HepG2 (cell line): ENCODE data around the gene NDOR1. TPM values are rescaled to one million over a fixed set of nuclear protein-coding genes. Genes with fewer than 3 reads are reported as not detected.

Experiments used
- FOXK2 ChIP-seq: fragments of 450-650 bp; IDR thresholded peaks from 2 replicates; pipeline ENCODE4 v1.6.1; 2016
- HNF4A ChIP-seq: sonication (generic); formaldehyde crosslinking; IDR thresholded peaks from 2 replicates; pipeline ENCODE4 v1.4.0; 2020; ENCODE audit warnings: missing genetic modification reagents
- KDM1A ChIP-seq: IDR thresholded peaks from 2 replicates; pipeline ENCODE4 v1.6.1; 2016; ENCODE audit warnings: missing compliant biosample characterization
- LBX2 ChIP-seq: sonication (generic); formaldehyde crosslinking; IDR thresholded peaks from 2 replicates; pipeline ENCODE4 v1.5.0; 2020; ENCODE audit warnings: missing genetic modification reagents, mild to moderate bottlenecking, borderline replicate concordance
- NKX3-1 ChIP-seq: sonication (generic); formaldehyde crosslinking; IDR thresholded peaks from 2 replicates; pipeline ENCODE4 v1.5.0; 2020; ENCODE audit warnings: missing genetic modification reagents
- TCF7 ChIP-seq: sonication (generic); IDR thresholded peaks from 2 replicates; pipeline ENCODE4 v1.6.1; 2016; ENCODE audit warnings: antibody characterized with exemption, low read depth
- WIZ ChIP-seq: sonication (generic); formaldehyde crosslinking; IDR thresholded peaks from 2 replicates; pipeline ENCODE4 v1.5.1; 2020; ENCODE audit warnings: mild to moderate bottlenecking, missing genetic modification reagents
- ZBTB40 ChIP-seq, 2 experiments: fragments of 450-650 bp in 1 of 2; sonication (generic) in 1 of 2; formaldehyde crosslinking in 1 of 2; IDR thresholded peaks; 2 replicates each; pipeline versions ENCODE4 v1.6.1 to v1.8.0; 2016 to 2022; ENCODE audit warnings: antibody characterized with exemption in 1 of 2, mild to moderate bottlenecking in 1 of 2, missing genetic modification reagents in 1 of 2
- ZFP62 ChIP-seq: sonication (generic); formaldehyde crosslinking; IDR thresholded peaks from 2 replicates; pipeline ENCODE4 v1.4.0; 2020; ENCODE audit warnings: missing genetic modification reagents
- ZNF597 ChIP-seq: sonication (generic); formaldehyde crosslinking; IDR thresholded peaks from 2 replicates; pipeline ENCODE4 v1.5.0; 2020; ENCODE audit warnings: missing genetic modification reagents
- ZNF772 ChIP-seq: sonication (generic); formaldehyde crosslinking; IDR thresholded peaks from 2 replicates; pipeline ENCODE4 v1.5.0; 2020; ENCODE audit warnings: mild to moderate bottlenecking, missing genetic modification reagents
- polyA plus RNA-seq, 8 experiments: library from polyadenylated mRNA; depleted of rRNA in 3 of 8; stranded (reverse) in 7 of 8; unstranded in 1 of 8; fragments of >200 nt; fragmentation: Illumina TruSeq in 4 of 8; extraction: Trizol in 4 of 8; gene quantifications; 2 replicates each; pipeline versions ENCODE4 v1.2.1 to v1.2.3, GENCODE V29; 2011 to 2016; ENCODE audit warnings: low read depth in 4 of 8, missing spikeins in 1 of 8, mixed read lengths in 1 of 8; ENCODE audit not compliant: insufficient read depth in 1 of 8
- total RNA-seq, 5 experiments: library from RNA; depleted of rRNA; stranded (reverse); fragments of >200 nt; fragmentation: Illumina TruSeq; extraction: Trizol; gene quantifications; 2 replicates each; pipeline ENCODE4 v1.2.3, GENCODE V29; 2016; ENCODE audit warnings: low read depth in 1 of 5

The NDOR1 gene
- total and polyA plus RNA-seq, 2 of the 13 experiments (the other 11 are each of a cell fraction or from before 2014, with no cell fraction given), result 3.6 to 8.7 TPM

- TF ChIP-seq WIZ (CRISPR knock-in tag) (no peak), ZNF597 (CRISPR knock-in tag) (no peak), TCF7 (no peak), NKX3-1 (CRISPR knock-in tag) (no peak), ZNF772 (peak; percentile 48; the same call in 1 of the 2 replicates), LBX2 (CRISPR knock-in tag) (no peak), ZBTB40 (IDR thresholded peaks at IDR 0.05) (no peak), ZBTB40 (CRISPR knock-in tag; IDR thresholded peaks at IDR 0.05) (0 out of 2 replicates have a peak, but pooled peaks have one; percentile 36), KDM1A (no peak), FOXK2 (no peak), HNF4A (CRISPR knock-in tag) (no peak), ZFP62 (CRISPR knock-in tag) (no peak)
Measured at GRCh38 chr9:137222190-137223077, 16.9 kb downstream of the NDOR1 start, which contains the start of gene RNF208 (continued).
